ENCODE data around the gene LCN2. TPM values are rescaled to one million over a fixed set of nuclear protein-coding genes. Genes with fewer than 3 reads are reported as not detected.

Gene LCN2
- total and polyA plus RNA-seq, 2 experiments from 2014 or later: 2.0 TPM; not detected in 1

DNA sequence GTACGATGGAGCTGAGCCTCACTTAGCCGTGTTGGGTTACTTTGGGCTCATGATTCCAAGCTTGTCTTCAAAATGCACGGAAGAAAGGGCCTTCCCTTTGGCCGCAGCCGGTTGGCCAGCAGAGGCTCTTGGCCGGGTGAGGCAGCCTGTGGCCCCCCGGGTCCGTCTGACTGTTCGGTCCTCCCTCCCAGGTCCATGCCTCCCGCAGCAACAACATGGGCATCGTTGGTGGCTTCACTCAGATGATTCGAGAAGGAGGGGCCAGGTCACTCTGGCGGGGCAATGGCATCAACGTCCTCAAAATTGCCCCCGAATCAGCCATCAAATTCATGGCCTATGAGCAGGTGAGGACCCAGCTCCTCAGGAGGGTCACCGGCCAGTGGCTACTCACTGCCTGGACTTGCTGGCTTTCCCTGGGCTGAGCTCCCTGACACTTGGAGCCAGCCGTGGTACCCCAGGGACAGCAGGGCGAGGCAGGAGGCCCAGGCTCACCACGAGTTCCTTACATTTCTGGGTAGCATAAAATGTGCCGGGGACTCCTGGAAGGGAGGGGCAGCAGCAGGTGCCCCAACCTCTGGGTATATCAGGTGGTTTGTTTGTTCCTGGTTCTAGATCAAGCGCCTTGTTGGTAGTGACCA, 43.6 kb upstream of the LCN2 start:
- Mint-ChIP-seq H3K4me3 (no peak overlapping the region), H3K36me3 (ENCODE audit: low read depth) (peaks cover 71% of the 10 kb centered on the region), H3K27ac (no peak overlapping the region), H3K27me3 (ENCODE audit: insufficient read depth, low read depth, poor library complexity) (peaks cover 8% of the 10 kb centered on the region), H3K9me3 (no peaks in the 10 kb centered on the region), H3K4me1 (peaks cover 37% of the 10 kb centered on the region)
- no peak overlapping the region for H3K4me2 ChIP-seq
- H4K20me1 ChIP-seq (replicated peaks; ENCODE audit: insufficient read depth): peaks cover 22% of the 10 kb centered on the region
- ATAC-seq: no peak
- peaks cover 5% of the 10 kb centered on the region; the same call in 1 of the 2 replicates for H3K79me2 ChIP-seq (replicated peaks; ENCODE audit: insufficient read depth)
- H3K27ac ChIP-seq (ENCODE audit: low read depth): no peak overlapping the region
- no peaks in the 10 kb centered on the region for H3K9me2 ChIP-seq (ENCODE audit: insufficient read depth)
- H3K4me1 ChIP-seq (ENCODE audit: insufficient read depth): peaks cover 19% of the 10 kb centered on the region; the same call in 1 of the 2 replicates
- H3K27me3 ChIP-seq (ENCODE audit: insufficient read depth): no peaks in the 10 kb centered on the region
- H3F3A ChIP-seq (replicated peaks; ENCODE audit: low read depth): peaks cover 10% of the 10 kb centered on the region; the same call in 1 of the 2 replicates
- H3K36me3 ChIP-seq (ENCODE audit: insufficient read depth): peaks cover 5% of the 10 kb centered on the region
- H3K4me3 ChIP-seq: no peak overlapping the region
- no peak overlapping the region for H2AFZ ChIP-seq
- TF ChIP-seq, protein P1, sequence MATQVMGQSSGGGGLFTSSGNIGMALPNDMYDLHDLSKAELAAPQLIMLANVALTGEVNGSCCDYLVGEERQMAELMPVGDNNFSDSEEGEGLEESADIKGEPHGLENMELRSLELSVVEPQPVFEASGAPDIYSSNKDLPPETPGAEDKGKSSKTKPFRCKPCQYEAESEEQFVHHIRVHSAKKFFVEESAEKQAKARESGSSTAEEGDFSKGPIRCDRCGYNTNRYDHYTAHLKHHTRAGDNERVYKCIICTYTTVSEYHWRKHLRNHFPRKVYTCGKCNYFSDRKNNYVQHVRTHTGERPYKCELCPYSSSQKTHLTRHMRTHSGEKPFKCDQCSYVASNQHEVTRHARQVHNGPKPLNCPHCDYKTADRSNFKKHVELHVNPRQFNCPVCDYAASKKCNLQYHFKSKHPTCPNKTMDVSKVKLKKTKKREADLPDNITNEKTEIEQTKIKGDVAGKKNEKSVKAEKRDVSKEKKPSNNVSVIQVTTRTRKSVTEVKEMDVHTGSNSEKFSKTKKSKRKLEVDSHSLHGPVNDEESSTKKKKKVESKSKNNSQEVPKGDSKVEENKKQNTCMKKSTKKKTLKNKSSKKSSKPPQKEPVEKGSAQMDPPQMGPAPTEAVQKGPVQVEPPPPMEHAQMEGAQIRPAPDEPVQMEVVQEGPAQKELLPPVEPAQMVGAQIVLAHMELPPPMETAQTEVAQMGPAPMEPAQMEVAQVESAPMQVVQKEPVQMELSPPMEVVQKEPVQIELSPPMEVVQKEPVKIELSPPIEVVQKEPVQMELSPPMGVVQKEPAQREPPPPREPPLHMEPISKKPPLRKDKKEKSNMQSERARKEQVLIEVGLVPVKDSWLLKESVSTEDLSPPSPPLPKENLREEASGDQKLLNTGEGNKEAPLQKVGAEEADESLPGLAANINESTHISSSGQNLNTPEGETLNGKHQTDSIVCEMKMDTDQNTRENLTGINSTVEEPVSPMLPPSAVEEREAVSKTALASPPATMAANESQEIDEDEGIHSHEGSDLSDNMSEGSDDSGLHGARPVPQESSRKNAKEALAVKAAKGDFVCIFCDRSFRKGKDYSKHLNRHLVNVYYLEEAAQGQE (IDR thresholded peaks at IDR 0.05; ENCODE audit: unreplicated experiment): no peak
- no peak for TF ChIP-seq ZNF331 (CRISPR knock-in tag; IDR thresholded peaks at IDR 0.05; ENCODE audit: low read depth)
- no peak for TF ChIP-seq CREB1 (CRISPR knock-in tag; IDR thresholded peaks at IDR 0.05; ENCODE audit: low read depth)
- no peak for TF ChIP-seq EZH2phosphoT487 (IDR thresholded peaks at IDR 0.05; ENCODE audit: unreplicated experiment)
- no peak for TF ChIP-seq NANOG (IDR thresholded peaks at IDR 0.05; ENCODE audit: borderline replicate concordance)
- no peak for DNase-seq (ENCODE audit: low spot score)

DNA sequence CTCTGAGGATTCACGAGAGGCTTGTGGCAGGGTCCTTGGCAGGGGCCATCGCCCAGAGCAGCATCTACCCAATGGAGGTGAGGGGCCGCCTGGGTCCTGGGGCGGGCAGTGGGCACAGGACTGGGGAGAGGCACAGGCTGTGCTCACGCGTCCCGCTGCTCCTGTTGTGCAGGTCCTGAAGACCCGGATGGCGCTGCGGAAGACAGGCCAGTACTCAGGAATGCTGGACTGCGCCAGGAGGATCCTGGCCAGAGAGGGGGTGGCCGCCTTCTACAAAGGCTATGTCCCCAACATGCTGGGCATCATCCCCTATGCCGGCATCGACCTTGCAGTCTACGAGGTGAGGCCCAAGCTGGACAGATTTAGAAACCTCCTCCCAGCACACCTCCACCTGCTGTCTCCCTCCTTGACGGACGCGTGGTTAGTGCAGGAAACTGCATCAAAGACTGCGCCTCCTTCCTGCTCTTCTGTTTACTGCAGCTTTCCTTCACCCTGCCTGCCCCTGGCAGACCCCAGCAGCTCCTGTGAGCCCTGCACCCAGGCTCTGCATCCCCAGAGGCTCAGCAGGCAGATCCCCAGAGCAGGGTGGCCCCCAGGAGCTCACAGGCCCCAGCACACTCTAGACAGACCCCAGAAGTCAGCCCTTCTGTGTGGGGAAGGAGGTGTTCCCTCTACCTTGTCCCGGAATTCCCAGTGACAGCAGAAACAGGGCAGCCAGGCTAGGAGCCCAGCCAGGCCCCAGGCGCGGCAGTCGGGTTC, 42.9 kb upstream of the LCN2 start:
- Histone ChIP-seq H3K36me3 (ENCODE audit: insufficient read depth) (peaks cover 5% of the 10 kb centered on the region), H3K27me3 (ENCODE audit: insufficient read depth) (no peaks in the 10 kb centered on the region), H3K4me2 (no peak overlapping the region), H4K20me1 (replicated peaks; ENCODE audit: insufficient read depth) (peaks cover 16% of the 10 kb centered on the region), H3K27ac (ENCODE audit: low read depth) (no peak overlapping the region), H3K4me1 (ENCODE audit: insufficient read depth) (peaks cover 13% of the 10 kb centered on the region; the same call in 1 of the 2 replicates), H3K79me2 (replicated peaks; ENCODE audit: insufficient read depth) (no peaks in the 10 kb centered on the region), H3K9me2 (ENCODE audit: insufficient read depth) (no peaks in the 10 kb centered on the region), H3K4me3 (no peak overlapping the region), H3F3A (replicated peaks; ENCODE audit: low read depth) (peaks cover 10% of the 10 kb centered on the region; the same call in 1 of the 2 replicates), H2AFZ (no peak overlapping the region)
- no peaks in the 10 kb centered on the region for H3K9me3 Mint-ChIP-seq
- H3K27ac Mint-ChIP-seq: no peak overlapping the region
- no peak overlapping the region for H3K4me3 Mint-ChIP-seq
- H3K27me3 Mint-ChIP-seq (ENCODE audit: insufficient read depth, low read depth, poor library complexity): peaks cover 6% of the 10 kb centered on the region
- peaks cover 31% of the 10 kb centered on the region for H3K4me1 Mint-ChIP-seq
- no peak for TF ChIP-seq ZNF114 (CRISPR knock-in tag; IDR thresholded peaks at IDR 0.05)
- TF ChIP-seq, protein P2, sequence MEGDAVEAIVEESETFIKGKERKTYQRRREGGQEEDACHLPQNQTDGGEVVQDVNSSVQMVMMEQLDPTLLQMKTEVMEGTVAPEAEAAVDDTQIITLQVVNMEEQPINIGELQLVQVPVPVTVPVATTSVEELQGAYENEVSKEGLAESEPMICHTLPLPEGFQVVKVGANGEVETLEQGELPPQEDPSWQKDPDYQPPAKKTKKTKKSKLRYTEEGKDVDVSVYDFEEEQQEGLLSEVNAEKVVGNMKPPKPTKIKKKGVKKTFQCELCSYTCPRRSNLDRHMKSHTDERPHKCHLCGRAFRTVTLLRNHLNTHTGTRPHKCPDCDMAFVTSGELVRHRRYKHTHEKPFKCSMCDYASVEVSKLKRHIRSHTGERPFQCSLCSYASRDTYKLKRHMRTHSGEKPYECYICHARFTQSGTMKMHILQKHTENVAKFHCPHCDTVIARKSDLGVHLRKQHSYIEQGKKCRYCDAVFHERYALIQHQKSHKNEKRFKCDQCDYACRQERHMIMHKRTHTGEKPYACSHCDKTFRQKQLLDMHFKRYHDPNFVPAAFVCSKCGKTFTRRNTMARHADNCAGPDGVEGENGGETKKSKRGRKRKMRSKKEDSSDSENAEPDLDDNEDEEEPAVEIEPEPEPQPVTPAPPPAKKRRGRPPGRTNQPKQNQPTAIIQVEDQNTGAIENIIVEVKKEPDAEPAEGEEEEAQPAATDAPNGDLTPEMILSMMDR (conservative IDR thresholded peaks at IDR 0.05; ENCODE audit: low read depth in 2 of 2): peak; percentile 14 to 31; a peak in 1 of 4 replicates
- peaks cover 65% of the 10 kb centered on the region for H3K36me3 Mint-ChIP-seq (ENCODE audit: low read depth)
- DNase-seq (ENCODE audit: low spot score) (no peak), ATAC-seq (peak; percentile 9; the same call in 2 of the 3 replicates)

Measured in GM23338 (cell line).